Inflammatory macrophage treated with lipopolysaccharide for 4 hours (primary cell): Measurements from ENCODE around the gene GUCD1.

Experiments used
- DNase-seq: peaks from one replicate; pipeline ENCODE4 v3.0.0-alpha.2; 2020

The GUCD1 gene

DNA sequence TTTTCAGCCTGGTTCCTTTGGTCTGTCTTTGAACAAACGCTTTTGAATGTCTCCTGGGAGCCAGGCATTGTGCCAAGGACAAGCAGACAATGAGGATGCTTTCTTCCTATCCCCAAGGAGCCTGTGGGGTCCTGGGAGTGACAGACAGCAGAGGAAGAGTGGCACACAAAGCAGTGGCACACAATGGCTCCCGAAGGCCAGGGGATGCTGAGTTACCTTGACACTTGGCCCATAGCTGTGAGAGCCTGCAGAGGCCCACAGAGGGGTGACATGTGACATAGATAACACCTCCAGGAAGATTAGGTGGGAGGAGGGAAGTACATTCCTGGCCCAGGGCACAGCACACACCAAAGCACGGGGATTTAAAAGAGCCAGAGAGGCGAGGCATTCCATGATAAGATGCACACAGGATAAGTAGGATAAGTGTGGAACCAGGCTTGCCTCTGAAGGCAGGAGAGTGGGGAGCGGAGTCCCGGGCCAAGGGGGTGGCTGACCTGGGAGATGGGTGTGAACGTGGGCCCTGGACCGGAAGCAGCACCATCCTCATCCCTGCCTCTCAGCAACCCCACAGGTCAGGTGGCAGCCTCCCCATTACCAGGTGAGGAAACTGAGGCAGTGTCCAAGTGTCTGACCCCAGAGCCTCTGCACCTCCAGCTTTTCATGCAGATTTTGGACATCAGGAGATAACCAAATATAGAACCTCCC is 53.5 kb downstream of the GUCD1 start:
- DNase-seq = no peak

DNA sequence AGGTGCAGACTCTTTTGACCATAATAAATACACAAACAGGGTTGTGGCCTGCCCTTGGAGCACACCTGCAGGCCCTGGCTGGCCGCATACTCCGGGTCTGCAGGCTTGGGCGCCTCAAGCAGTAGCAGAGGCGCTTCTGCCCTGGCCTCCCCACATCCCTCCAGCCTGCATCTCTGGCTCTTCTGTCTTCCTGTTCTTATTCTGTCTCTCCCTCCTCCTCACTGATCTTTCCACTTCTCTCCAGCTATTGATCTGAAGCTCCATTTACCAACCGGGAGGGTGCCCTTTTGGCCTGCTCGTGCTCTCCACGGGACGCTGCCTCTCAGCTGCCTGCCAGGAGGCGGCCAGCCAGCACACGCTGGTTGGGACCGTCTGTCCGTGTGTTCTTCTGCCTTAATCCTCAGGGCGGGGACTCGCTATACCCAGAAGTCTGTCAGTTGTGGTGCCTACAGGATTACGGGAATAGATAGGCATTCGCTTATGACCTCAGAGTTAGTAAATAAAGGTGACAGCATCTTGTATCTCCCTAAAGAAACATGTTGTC is 54.6 kb downstream of the GUCD1 start:
- DNase-seq = no peak

DNA sequence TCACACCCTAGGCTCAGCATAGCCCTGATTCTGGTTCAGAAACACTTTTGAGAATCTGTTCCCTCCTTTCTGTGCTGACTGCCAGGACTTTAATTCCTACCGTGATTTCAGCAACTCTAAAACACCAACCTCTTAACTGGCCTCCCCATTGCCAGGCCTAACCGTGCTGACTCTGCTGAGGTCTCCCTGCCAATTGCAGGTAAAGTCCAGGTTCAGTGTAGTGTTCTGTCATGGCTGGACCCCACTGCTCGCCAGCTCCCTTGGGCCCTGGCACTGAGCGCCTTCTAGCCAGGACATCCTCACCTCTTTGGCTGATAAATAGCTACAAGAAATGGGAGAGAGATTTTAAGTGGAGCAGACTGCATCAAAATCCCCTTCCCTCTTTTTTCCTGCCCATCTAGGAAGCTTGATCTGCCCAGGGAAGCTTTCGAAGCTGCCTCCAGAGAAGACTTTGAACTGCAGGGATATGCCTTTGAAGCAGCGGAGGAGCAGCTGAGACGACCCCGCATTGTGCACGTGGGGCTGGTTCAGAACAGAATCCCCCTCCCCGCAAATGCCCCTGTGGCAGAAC is 55.1 kb downstream of the GUCD1 start:
- no peak for DNase-seq

DNA sequence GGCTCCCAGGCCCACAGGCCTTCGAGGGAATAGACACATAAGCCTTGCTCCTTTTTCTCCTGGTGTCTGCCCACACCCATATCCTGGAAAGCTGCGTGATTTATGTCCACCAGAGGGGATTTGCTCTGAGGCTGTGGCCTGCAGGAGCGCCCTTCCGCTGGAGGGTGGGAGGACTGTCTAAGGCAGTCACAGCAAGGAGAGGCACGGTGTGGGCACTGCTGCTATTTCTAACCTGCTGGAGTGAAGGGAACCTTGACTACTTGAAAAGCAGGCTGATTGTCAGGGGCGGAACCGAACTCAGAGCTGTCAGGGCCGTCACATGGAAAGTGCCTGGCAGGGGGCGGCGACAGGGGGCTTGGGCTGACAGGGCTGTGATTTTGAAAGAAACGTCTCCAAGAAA is 56.1 kb downstream of the GUCD1 start:
- DNase-seq = no peak

DNA sequence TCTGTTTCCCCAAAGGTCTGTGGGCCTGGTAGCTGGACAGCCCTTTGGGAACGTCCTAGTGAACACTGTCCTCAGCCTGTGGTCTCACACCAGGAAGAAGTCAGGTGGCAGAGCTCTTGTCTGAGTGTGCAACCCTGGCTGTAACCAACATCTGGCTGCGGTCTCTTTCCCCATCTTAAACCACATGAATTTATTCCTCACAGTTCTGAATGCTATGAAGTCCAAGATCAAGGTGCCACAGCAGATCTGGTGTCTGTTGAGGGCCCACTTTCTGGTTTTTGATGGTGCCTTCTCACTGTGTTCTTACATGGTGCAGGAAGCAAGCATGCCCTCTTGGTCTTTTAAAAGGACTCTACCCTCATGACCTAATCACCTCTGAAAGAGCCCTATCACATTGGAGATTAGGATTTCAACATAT is 57.1 kb downstream of the GUCD1 start:
- DNase-seq = no peak

DNA sequence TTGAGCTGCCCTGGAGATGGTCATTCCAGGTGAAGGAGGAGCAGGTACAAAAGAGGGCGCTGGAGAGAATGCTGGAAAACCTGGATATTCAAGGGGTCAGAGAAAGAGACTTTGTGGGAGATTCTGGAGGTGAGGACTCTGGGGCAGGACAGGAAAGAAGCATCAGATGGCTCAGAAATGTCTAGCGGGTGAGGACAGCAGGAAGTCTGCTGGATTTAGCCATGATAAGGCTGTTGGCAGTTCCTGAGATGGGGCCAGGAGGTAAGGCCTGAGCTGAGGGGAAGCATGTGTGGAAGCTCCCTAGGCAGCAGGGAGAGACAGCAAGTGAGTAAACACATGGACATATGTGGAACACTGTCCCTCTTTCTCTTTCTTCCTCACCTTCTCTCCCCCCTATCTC is 58.3 kb downstream of the GUCD1 start:
- DNase-seq = no peak

DNA sequence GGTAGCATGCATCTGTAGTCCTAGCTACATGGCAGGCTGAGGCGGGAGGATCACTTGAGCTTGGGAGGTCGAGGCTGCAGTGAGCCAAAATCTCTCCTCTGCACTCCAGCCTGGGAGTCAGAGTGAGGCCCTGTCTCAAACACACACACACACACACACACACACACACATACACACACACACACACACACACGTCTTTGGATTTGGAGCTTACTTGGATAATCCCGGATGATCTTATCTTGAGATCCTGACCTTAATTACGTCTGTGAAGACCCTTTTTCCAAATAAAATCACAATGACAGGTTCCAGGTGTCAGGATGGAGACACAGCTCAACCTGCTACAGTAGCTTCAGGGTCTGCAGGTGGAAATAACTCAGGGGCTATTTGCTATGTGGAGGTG is 58.7 kb downstream of the GUCD1 start:
- DNase-seq = no peak

DNA sequence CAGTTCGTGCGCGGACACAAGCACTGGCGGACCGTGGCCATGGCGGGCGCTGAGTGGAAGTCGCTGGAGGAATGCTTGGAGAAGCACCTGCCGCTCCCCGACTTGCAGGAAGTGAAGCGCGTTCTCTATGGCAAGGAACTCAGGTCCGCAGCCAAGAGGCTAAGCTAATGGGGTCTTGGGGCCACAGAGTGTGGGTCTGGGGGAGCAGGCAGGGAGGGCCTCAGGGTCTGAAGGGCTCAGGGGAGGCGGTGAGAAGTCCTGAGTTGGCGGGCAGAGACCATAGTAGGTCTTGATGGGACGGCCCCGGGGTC is 59.6 kb downstream of the GUCD1 start:
- DNase-seq = no peak

DNA sequence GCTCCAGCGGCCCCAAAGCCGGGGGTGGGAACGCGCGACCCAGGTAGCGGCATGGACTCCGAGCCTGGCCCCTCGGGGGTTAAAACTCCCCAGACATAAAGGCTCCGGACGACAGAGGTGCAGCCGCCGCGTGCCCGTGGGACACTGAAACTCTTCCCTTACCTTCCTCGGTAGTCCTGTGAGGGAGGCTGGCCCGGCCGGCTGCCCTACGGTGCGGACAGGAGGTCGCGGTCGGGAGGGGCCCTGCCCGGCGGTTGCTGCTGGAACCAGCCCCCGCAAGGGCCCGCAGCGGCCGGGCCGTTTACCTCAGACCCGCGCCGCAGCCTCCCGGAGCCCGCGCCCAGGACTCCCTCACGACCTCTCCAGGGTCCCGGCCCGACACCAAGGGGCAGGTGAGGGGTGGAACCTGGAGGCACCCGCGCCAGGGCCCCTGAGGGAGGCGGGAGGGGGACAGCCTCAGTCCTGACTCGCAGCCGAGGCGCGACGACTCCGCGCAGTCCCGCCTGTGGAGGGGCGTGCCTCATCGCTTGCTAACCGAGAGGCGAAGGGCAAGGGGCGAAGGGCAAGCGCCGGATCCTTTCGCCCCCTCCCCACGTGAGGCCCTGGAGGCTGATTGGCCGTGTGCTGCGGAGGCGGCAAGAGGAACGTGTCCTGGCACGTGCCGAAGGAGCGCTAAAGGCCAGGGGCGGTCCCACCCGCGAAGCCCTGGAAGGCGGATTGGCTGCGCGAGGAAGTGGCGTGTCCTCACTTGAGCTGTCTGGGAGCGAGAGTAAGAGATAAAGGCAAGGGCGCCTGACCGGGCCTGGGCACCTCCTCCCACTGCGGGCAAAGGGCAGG is 60.2 kb downstream of the GUCD1 start, which contains the start of gene UPB1:
Gene UPB1 (plus strand): TSS at position 805 of the 837 bp plus-strand sequence. CDS start 72 bp downstream, outside the sequence.
- no peak for DNase-seq

DNA sequence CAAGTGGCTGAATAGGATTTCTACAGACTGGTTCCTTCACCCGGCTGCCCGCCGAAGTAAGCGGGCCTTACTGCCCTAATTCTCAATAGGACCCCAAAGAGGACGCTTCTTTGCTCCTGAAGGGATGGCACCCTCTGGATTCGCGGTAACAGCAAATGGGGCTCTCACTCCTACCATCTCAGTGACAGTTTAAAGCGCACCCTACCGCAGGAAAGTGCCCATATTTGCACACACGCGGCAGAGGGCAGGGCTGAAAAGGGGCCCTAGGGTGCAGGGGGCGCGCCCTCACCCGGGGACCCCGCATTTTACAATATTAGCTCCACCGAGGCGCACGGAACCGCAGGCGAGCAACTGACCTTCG is 60.8 kb downstream of the GUCD1 start:
- DNase-seq = no peak

DNA sequence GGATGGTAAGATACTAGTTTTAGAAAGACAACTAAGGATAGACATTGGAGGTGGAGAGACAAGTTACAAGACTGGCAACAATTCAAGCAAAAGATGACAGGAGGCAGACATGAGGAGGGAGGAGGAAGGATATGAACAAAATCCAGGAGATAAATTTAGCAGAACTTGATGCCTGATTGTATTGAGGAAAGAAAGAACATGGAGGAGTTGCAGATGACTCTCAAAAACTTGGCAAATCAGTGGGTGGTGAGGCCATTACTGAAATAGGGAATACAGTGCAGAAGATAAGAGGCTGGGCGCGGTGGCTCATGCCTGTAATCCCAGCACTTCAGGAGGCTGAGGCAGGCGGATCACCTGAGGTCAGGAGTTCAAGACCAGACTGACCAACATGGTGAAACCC is 62.5 kb downstream of the GUCD1 start:
- DNase-seq = no peak
